Stimulated activated naive CD8-positive, alpha-beta T cell treated with anti-CD3 and anti-CD28 coated beads, Interleukin-15, Interleukin-2, amounts not matched to agents 100 ng/mL and 50 ng/mL, for 24 hours (primary cell): ENCODE measurements around the gene PRUNE1.

ENCODE experiments used
- H3K27ac Mint-ChIP-seq: one replicate; pipeline ENCODE4 v1.8.0; 2021; ENCODE audit warnings: mild to moderate bottlenecking, mixed read lengths
- H3K27me3 Mint-ChIP-seq: one replicate; pipeline ENCODE4 v1.8.0; 2021; ENCODE audit warnings: mixed read lengths
- H3K36me3 Mint-ChIP-seq: one replicate; pipeline ENCODE4 v1.8.0; 2021; ENCODE audit warnings: low read depth, mixed read lengths
- H3K4me1 Mint-ChIP-seq: one replicate; pipeline ENCODE4 v1.8.0; 2021; ENCODE audit warnings: low read depth, mixed read lengths
- H3K4me3 Mint-ChIP-seq: one replicate; pipeline ENCODE4 v1.8.0; 2021; ENCODE audit warnings: mild to moderate bottlenecking, mixed read lengths
- H3K9me3 Mint-ChIP-seq: one replicate; pipeline ENCODE4 v1.8.0; 2021; ENCODE audit warnings: mixed read lengths

PRUNE1 gene

GRCh38 chr1:151009674-151010345 is 1.6 kb downstream of the PRUNE1 start:
- Mint-ChIP-seq H3K27me3 (no peaks in the 10 kb centered on the region), H3K27ac (peak overlapping the region; percentile 95), H3K9me3 (no peaks in the 10 kb centered on the region), H3K4me3 (peak overlapping the region; percentile 98), H3K36me3 (peaks cover 7% of the 10 kb centered on the region), H3K4me1 (peaks cover 67% of the 10 kb centered on the region)

GRCh38 chr1:151010346-151010726 is 2.1 kb downstream of the PRUNE1 start:
- Mint-ChIP-seq H3K9me3 (no peaks in the 10 kb centered on the region), H3K4me1 (peaks cover 62% of the 10 kb centered on the region), H3K27me3 (no peaks in the 10 kb centered on the region), H3K27ac (no peak overlapping the region), H3K36me3 (peaks cover 7% of the 10 kb centered on the region), H3K4me3 (peak overlapping the region; percentile 30)

DNA sequence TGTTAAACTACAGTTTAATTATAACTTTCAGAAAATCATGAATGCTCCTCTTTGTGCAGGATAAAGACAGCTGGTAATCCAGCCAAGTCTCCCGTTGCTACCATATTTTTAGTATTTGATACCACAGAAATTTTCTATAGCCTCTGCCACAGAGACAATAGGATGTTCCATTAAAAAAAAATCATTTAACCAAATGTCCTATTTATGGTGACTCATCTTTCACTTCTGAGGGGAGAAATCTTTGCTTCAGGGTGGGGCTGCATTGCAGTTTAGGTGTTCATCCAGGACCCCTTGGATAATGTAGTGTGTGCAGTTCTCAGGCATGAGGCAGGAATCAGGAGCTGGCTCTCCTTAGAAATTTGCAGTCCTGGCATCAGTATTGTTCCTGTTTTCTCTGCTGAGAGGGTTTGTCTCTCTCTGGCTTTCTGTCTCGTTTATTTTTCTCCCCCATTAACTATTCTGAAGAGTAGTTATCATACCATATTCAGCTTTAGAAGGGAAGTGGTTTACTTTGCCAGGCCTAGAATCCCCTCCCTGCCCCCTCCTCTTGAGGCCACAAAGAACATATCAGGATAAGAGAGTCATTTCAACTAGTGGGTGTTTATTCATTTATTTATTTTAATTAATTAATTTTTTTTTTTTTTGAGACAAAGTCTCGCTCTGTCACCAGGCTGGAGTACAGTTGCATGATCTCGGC is 3.1 kb downstream of the PRUNE1 start:
- H3K4me1 Mint-ChIP-seq = peaks cover 53% of the 10 kb centered on the region
- peak overlapping the region; percentile 15 for H3K4me3 Mint-ChIP-seq
- H3K27ac Mint-ChIP-seq = peak overlapping the region; percentile 45

DNA sequence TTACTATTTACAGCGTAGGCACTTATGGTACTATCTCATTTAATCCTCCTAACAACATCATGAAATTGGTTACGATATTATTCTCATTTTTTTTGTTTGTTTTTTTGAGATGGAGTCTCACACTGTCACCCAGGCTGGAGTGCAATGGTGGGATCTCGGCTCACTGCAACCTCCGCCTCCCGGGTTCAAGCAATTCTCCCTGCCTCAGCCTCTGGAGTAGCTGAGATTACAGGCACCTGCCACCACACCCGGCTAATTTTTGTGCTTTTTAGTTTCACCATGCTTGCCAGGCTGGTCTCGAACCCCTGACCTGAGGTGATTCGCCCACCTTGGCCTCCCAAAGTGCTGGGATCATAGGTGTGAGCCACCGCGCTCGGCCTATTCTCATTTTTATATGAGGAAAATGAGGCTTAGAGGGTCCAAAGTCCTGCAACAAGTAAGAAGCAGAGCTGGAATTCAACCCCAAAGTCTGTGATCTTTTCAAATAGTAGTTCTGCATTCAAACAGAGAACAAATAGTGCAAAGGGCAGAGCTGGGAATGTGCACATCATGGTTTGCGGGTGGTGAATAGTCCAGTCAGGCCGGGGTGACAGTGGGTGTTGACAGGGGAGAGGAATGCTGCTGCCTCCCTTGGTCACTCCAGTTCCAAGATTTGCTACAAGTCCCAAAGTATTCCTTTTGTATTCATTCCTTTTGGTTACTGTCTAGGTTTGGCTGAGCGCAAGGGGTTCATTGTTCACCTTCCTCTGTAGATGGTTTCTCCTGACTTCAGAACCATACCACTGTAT is 4.6 kb downstream of the PRUNE1 start:
- H3K9me3 Mint-ChIP-seq = no peaks in the 10 kb centered on the region
- no peaks in the 10 kb centered on the region for H3K27me3 Mint-ChIP-seq
- H3K4me3 Mint-ChIP-seq = no peak overlapping the region
- H3K4me1 Mint-ChIP-seq = peaks cover 37% of the 10 kb centered on the region
- H3K36me3 Mint-ChIP-seq = peaks cover 7% of the 10 kb centered on the region
- H3K27ac Mint-ChIP-seq = no peak overlapping the region

More for the DNA sequence above, 3.1 kb downstream of the PRUNE1 start:
- Mint-ChIP-seq H3K36me3 (peaks cover 7% of the 10 kb centered on the region), H3K9me3 (no peaks in the 10 kb centered on the region), H3K27me3 (no peaks in the 10 kb centered on the region)

- H3K27me3 Mint-ChIP-seq = no peaks in the 10 kb centered on the region
- no peak overlapping the region for H3K4me3 Mint-ChIP-seq
- no peak overlapping the region for H3K27ac Mint-ChIP-seq
- peaks cover 12% of the 10 kb centered on the region for H3K36me3 Mint-ChIP-seq
- peaks cover 35% of the 10 kb centered on the region for H3K4me1 Mint-ChIP-seq
- no peaks in the 10 kb centered on the region for H3K9me3 Mint-ChIP-seq
Measured at GRCh38 chr1:151013518-151013917, 5.3 kb downstream of the PRUNE1 start.

DNA sequence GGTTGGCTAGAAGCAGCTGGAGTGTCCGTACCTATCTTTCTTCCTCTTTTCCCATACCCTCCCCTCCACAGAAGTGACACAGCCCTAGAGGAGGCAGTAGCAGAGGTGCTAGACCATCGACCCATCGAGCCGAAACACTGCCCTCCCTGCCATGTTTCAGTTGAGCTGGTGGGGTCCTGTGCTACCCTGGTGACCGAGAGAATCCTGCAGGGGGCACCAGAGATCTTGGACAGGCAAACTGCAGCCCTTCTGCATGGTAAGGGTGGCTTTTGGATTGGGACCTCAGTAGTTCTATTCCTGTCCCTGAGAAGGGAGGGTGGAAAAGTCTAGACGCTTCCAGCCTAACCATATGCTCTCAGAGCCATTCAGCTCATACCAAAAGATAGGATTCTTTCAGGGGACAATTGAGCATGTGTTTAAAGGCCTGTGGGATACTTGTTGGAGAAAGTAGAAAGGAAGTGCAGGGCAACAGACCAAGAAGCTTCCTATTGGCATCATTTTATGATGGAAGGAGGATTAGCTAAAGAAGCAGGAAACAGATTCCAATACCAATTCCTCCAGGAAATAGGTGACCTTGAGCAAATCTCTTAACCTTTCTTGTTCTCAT is 16.4 kb downstream of the PRUNE1 start:
- H3K4me3 Mint-ChIP-seq = peak overlapping the region; percentile 43
- H3K9me3 Mint-ChIP-seq = no peaks in the 10 kb centered on the region
- H3K27me3 Mint-ChIP-seq = no peaks in the 10 kb centered on the region
- H3K27ac Mint-ChIP-seq = peak overlapping the region; percentile 67
- peaks cover 32% of the 10 kb centered on the region for H3K36me3 Mint-ChIP-seq
- H3K4me1 Mint-ChIP-seq = peaks cover 4% of the 10 kb centered on the region

DNA sequence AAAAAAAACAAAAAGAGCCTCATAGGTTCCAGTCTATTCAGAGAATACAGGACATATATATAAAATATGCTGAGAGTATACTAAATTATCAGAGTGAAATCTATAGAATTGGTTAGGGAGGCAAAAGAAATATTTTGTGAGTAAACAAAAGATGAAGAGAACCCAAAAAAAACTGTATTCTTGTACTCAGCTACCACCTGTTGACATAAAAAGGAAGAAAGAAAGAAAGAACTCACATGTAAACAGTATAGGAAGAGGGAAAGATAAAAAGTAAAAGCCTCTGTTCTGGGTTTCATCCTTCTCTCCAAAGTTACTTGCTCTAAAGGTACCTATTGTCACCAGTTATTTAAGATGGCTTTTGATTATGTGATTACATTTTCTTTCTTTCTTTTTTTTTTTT is 18.2 kb downstream of the PRUNE1 start:
- H3K9me3 Mint-ChIP-seq = no peaks in the 10 kb centered on the region
- H3K4me3 Mint-ChIP-seq = no peak overlapping the region
- no peaks in the 10 kb centered on the region for H3K27me3 Mint-ChIP-seq
- H3K4me1 Mint-ChIP-seq = peaks cover 4% of the 10 kb centered on the region
- no peak overlapping the region for H3K27ac Mint-ChIP-seq
- H3K36me3 Mint-ChIP-seq = peaks cover 36% of the 10 kb centered on the region

DNA sequence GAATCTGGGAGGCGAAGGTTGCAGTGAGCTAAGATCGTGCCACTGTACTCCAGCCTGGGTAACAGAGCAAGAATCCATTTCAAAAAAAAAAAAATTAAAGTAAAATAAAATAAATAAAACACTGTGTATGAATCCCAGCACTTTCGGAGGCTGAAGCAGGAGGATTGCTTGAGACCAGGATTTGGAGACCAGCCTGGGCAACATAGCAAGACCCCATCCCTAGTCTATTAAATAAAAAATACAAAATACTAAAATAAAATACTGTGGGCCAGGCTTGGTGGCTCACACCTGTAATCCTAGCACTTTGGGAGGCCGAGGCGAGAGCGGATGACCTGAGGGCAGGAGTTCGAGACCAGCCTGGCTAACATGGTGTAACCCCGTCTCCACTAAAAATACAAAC is 23.9 kb downstream of the PRUNE1 start:
- Mint-ChIP-seq H3K9me3 (no peaks in the 10 kb centered on the region), H3K4me3 (no peak overlapping the region), H3K27ac (no peak overlapping the region), H3K27me3 (no peaks in the 10 kb centered on the region), H3K36me3 (peaks cover 46% of the 10 kb centered on the region), H3K4me1 (no peaks in the 10 kb centered on the region)

GRCh38 chr1:151035167-151035566 is 26.9 kb downstream of the PRUNE1 start:
- Mint-ChIP-seq H3K27ac (peak overlapping the region; percentile 22), H3K9me3 (no peaks in the 10 kb centered on the region), H3K4me3 (no peak overlapping the region), H3K4me1 (no peaks in the 10 kb centered on the region), H3K27me3 (no peaks in the 10 kb centered on the region), H3K36me3 (peaks cover 33% of the 10 kb centered on the region)

DNA sequence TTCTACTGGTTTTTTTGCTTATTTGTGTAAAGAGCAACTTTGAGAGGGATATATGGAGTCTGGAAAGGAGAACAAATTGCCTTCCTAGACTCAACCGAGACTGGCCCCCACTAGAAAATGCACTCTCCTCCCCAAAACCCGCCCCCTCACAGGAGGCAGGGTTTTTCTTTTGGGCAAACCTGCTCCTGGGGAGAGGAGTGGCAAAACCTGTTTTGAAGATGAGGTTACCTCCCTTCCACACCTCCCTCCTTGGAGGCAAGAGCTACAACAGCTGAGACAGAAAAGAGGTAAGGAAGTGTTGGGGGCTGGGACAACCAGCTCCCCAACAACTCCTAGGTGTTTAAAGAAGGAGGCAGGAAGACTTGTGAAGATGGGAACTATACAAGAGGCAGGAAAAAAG is 28.1 kb downstream of the PRUNE1 start, which contains the start of gene BNIPL:
Gene BNIPL, plus strand, starts transcription at position 231 of the 400 bp plus-strand sequence. Its CDS starts 140 bp downstream, at position 371.
- Mint-ChIP-seq H3K9me3 (no peaks in the 10 kb centered on the region), H3K4me3 (no peak within 1 kb of the TSS), H3K36me3 (peaks cover 29% of the 10 kb centered on the region), H3K4me1 (no peaks in the 10 kb centered on the region), H3K27me3 (no peaks in the 10 kb centered on the region), H3K27ac (no peak within 1 kb of the TSS)

GRCh38 chr1:151037032-151037431 is 28.8 kb downstream of the PRUNE1 start:
- H3K9me3 Mint-ChIP-seq = no peaks in the 10 kb centered on the region
- no peak overlapping the region for H3K4me3 Mint-ChIP-seq
- peaks cover 29% of the 10 kb centered on the region for H3K36me3 Mint-ChIP-seq
- H3K27me3 Mint-ChIP-seq = no peaks in the 10 kb centered on the region
- H3K27ac Mint-ChIP-seq = no peak overlapping the region
- H3K4me1 Mint-ChIP-seq = no peaks in the 10 kb centered on the region

DNA sequence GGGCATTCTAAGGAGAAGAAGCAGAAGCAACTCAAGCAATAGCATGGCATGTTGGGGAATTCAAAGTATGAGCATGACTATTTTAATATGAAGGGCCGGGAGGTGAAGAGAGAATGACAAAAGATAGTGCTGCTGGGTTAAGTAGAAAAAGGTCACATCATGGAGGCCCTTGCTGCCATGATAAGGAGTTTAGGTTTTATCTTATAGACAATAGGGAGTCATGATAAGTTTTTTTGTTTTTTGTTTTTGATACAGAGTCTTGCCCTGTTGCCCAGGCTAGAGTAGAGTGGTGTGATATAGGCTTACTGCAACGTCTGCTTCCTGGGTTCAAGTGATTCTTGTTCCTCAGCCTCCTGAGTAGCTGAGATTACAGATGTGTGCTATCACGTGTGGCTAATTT is 31.3 kb downstream of the PRUNE1 start:
- no peaks in the 10 kb centered on the region for H3K9me3 Mint-ChIP-seq

DNA sequence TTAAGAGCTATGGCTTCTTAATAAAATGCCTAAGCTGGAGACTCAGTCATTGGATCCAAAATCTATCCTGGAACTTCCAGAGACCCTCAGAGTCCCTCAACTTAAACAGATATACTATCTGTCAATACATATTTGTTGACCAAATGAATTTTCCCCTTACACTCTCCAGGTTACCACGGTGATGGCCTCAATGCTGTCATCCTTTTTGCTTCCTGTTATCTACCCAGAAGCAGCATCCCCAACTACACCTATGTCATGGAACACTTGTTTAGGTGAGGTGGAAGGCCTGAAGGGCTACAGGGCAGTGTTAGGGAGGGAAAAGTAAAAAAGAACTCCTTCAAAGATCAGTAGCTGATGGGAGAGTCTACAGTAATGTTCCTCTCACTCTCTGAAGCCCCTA is 34.9 kb downstream of the PRUNE1 start:
- Mint-ChIP-seq H3K27me3 (no peaks in the 10 kb centered on the region), H3K4me1 (peaks cover 32% of the 10 kb centered on the region), H3K9me3 (no peaks in the 10 kb centered on the region), H3K27ac (no peak overlapping the region), H3K4me3 (no peak overlapping the region), H3K36me3 (no peaks in the 10 kb centered on the region)

More for the DNA sequence above, 31.3 kb downstream of the PRUNE1 start:
- H3K4me3 Mint-ChIP-seq = no peak overlapping the region
- no peaks in the 10 kb centered on the region for H3K27me3 Mint-ChIP-seq
- H3K27ac Mint-ChIP-seq = no peak overlapping the region
- H3K36me3 Mint-ChIP-seq = peaks cover 18% of the 10 kb centered on the region
- peaks cover 10% of the 10 kb centered on the region for H3K4me1 Mint-ChIP-seq

GRCh38 chr1:151047591-151047924 is 39.3 kb downstream of the PRUNE1 start, which contains the start of gene C1orf56:
Gene C1orf56, plus strand, starts transcription at chr1:151047751. Its CDS starts 97 bp downstream, at chr1:151047848.
- H3K36me3 Mint-ChIP-seq = peaks cover 31% of the 10 kb centered on the region
- H3K4me1 Mint-ChIP-seq = peaks cover 62% of the 10 kb centered on the region
- H3K9me3 Mint-ChIP-seq = no peaks in the 10 kb centered on the region
- H3K4me3 Mint-ChIP-seq = peak within 1 kb of the TSS; percentile 90
- H3K27ac Mint-ChIP-seq = peak within 1 kb of the TSS; percentile 84
- no peaks in the 10 kb centered on the region for H3K27me3 Mint-ChIP-seq
